HG03066 (cell line): ENCODE measurements around the gene C16orf96.

ENCODE experiments used
- ATAC-seq: cut with Tn5 transposase; IDR thresholded peaks from one replicate; pipeline ENCODE4 v1.9.1; 2021; ENCODE audit warnings: low read depth; ENCODE audit not compliant: unreplicated experiment

The C16orf96 gene

DNA sequence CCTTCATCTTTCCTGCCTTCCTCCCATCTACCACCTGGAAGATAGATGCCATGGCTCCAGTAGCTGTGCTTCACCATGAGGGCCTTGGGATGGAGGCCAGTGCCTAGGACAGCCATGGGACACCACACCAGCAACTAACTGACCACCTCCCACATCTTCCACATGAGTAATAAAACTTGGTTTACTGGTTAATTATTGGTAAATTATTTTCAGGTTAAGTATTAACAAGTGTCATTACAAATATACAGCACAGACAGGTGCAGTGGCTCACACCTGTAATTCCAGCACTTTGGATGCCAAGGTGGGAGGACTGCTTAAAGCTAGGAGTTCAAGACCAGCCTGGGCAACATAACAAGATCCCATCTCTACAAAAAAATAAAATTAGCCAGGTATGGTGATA is 31.6 kb upstream of the C16orf96 start:
- no peak for ATAC-seq

DNA sequence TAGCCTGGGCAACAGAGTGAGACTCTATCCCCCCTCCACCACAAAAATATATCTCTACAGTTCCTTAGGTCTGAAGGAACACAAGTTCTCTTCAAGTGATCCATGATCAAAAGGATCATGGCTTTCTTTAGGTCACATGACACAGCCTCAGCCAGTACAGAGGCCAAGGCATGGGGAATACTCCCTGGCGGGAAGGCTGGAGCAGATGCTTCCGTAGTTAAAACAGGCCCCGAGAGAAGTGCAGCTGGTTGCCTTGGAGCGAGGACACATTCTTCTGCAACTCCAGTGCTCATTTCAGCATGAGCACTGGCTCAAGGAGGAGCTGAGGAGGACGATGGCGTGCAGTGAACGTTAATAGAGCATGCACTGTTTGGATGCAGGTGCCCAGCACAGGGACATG is 31.1 kb upstream of the C16orf96 start:
- ATAC-seq, result no peak

DNA sequence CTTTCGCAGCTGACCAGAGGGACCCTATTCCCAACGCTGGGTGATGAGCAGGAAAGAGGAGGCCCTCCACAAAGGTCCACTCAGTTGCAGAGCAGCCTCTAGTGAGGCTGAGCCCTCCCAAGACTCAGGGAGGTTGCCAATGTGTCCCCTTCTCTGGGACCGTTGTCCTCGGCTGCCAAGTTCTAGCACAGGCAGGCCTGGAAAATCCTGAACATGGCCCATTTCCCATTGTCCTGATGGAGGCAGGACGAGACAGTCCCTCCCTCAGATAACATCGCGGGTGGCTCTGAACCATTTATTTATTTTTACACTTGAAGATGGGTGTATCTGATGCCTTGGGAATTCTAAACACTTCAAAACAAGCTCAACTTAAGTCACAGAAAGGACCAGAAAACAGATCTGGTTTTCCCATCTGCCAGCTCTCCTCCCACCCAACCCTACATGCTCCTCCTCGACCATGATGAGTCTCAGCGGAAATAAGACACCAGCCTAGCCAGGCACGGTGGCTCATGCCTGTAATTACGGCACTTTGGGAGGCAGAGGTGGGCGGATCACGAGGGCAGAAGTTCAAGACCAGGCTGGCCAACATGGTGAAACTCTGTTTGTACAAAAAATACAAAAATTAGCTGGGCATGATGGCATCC is 30.4 kb upstream of the C16orf96 start:
- no peak for ATAC-seq

DNA sequence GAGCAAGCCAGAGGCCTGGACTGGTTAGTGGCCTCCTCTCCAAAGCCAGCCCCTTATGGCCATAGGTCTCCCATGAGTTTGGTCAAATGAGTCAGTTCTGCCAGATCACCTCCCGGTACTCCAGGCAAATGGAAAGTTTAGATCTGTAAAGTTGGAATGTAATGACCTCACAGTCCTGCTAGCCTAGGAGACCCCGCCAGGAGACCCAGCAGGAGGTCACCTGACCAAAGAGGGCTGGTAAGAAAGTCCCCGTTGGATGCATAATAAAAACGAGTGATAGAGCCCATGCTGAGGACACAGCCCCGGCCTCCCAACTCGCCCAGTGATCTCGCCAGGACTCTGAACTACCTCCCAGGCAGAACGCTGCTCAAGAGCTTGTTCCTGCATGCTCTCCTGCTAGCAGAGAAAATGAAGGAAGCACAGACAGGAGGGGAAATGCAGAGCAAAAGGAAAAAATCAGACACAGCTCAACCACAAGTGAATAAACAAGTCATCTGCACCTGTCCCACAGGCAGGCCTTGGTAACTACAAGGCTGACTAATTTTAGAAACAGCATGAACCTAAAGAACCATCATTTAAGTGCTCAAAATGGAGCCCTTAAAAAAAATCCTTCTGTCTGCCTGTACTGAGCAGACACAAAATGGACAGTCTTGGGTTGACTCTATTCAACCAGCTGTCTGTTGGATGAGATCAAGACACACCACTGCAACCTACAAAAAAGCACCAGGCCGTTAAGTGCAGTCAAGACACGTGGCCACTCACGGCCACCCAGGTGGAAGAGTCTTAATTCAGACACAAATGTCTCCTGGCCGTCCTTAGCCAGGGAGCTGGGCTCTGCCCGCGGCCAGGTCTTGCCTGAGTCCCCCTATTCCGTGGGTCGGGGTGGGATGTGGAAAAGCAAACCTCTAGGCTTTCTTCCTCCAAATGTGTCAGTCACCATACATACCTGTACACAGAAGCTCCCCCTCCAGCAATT is 26.8 kb upstream of the C16orf96 start:
- peak; percentile 56 for ATAC-seq

DNA sequence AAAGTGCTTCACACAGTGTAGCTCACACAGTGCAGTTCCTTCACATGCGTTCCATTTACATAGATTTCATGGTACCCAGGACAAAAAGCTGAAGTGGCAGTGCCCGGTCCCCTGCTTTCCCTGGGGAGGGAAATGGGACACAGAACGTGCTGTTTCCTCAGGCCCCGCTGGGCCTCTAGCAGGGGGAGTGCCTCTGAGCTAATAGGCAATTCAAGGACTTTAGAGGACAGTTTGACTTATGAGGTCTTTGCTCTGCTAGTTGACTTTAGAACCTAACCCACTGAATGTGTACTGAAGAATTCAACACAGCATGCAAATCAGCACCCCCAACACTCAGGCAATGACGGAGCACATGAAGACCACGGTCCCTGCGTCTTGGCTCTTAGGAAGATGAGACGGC is 24.3 kb upstream of the C16orf96 start:
- ATAC-seq, result no peak

DNA sequence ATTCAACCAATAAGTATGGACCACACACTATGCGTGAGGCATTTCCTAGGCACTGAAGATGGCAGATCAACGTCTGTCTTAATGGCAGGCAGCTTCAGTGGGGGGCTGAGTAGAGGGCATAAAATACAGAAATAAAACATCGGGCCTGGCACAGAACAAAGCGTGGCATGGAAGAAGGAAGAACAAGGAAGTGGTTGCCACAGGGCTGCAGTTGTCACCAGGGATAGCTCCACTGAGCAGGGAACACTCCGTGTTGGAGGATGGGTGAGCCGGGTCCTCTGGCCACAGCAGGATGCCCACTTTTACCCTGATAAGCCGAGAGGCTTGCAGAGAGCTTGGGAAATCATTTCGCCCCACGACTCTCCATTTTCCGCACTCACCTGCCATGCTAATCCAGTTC is 23.9 kb upstream of the C16orf96 start:
- ATAC-seq, result no peak

DNA sequence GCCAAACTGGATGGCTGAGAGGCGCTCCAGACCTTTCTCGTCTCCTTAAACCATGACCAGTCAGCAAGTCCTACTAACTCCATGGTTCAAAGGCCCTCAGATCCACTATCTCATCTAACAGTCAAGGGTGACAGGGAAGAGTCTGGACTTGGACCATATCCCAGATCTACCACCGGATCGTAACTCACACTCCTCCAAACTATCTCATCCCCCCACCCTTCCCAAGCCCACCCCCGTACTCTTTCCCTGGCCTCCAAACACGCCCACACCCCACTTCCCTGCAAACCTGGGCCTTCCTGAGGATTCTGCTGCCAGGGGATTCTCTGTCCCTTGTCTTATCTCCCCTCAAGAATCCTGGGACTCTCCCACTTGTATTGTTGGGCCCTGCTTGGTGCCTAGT is 22.6 kb upstream of the C16orf96 start:
- ATAC-seq, result no peak

DNA sequence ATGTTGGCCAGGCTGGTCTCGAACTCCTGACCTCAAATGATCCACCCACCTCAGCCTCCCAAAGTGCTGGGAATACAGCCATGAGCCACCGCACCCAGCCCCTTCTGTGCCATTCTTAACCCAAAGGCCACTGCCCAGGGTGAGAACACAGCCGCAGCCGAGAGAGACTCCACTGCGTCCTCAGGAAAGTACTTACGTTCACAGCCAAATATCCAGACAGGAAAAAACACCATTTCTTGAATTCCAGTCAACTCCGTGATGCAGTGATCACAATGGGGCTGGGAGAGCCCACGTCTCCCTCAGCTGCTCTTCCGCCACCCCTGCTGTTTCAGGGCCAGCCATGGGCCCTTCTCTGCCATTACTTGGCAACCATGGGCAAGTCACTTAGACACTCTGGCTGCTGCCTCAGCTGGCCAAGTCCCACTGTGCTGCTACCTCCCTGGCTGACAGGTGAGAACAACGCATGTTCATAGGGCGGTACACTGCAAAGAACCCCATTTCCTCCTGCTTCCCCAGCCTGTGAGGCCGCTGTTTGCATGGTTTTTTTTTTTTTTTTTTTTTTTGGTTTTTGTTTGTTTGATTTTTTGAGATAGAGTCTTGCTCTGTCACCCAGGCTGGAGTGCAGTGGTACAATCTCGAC is 21.9 kb upstream of the C16orf96 start:
- no peak for ATAC-seq

DNA sequence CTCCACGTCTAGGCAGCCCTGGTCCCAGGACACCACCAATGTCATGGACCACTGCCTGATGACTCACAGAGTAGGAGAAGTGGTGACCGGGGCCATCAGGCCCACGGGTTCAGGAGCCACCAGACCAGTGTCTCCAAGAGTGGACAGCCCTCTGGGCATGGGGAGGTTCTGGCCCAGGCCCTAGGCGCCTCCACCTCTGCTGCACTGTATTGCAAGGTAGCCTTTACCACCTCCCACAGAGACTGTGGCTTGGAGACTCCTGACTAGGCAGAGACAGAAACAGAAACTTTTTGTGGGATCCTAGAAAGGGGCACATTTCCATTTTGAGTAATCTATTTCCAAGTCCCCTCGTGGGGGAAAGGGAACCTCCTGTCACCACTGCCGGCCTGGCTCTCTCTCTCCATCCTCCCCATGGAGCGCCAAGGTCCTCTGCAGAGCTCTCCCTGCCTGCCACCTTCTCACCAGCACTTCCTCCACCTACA is 20.5 kb upstream of the C16orf96 start:
- no peak for ATAC-seq

DNA sequence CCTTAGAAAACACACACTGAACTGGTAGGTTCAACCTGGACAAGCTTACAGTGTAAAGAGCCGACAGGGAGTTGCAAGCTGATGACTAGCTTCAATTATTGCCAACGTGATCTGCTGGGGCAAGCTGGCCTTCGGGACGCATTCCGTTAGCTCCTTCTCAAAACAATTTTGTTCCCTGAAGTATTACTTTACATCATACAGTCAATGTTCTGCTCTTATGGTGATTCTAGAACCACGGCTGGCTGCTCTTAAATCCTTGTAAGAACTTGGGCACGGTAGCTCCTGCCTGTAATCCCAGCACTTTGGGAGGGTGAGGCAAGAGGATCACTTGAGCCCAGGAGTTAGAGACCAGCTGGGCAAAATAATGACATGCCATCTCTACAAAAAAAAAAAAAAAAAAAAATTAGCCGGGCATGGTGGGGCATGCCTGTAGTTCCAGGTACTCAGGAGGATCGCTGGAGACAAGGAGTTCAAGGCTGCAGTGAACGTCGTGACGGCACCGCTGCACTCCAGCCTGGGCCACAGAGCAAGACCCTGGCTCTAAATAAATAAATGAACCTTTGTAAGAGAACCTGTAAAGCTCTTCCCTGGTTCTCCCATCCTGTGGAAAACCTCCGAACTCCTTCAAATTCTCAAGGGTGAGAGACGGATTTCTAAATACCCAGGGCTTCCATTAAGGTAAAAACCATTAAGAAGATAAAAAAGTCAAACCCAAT is 19.6 kb upstream of the C16orf96 start:
- no peak for ATAC-seq

DNA sequence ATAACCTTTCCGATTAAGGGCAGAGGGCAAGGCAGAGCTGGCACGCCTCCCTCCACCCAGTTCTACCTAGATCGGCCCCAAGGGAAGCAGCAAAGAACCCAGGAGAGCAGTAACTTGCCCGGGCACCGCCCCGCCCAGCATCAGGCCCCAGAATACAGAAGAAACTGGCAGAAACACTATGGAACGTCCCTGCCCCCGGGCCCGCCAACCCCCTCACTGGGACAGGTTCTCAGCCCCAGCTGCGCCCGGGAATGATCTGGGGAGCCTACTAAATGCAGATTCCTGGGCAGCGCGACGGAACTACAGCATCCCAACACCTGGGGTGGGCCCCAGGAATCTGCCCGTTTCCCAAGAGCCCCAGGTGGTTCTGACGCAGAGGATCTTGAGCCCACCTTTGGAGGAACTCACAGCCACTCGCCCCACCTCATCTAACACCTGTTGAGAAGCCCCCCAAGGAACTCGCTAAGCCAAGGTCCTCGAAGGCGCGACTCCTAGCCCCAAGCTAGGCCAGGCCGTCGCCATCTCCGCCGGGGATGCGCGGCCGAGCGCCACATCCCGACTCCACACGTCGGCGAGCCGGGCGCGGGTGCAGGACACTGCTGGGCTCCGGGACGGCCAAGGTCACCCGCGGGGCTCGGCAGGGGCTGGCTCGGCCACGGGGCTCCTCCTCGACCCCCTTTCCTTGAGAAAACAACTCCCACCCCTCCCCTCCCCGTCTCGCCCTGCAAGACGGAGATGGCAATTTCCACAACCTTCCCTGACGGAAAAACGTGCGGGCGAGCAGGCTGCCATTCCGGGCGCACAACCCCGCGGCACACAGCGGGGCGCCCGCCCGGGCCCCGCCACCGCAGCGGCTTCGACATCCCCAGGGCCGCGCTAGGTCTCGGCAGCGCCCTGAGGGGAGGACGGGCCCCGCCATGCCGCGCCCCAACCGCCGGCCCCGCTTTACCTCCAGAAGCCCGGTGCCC is 18.5 kb upstream of the C16orf96 start:
- ATAC-seq, result peak; percentile 31

DNA sequence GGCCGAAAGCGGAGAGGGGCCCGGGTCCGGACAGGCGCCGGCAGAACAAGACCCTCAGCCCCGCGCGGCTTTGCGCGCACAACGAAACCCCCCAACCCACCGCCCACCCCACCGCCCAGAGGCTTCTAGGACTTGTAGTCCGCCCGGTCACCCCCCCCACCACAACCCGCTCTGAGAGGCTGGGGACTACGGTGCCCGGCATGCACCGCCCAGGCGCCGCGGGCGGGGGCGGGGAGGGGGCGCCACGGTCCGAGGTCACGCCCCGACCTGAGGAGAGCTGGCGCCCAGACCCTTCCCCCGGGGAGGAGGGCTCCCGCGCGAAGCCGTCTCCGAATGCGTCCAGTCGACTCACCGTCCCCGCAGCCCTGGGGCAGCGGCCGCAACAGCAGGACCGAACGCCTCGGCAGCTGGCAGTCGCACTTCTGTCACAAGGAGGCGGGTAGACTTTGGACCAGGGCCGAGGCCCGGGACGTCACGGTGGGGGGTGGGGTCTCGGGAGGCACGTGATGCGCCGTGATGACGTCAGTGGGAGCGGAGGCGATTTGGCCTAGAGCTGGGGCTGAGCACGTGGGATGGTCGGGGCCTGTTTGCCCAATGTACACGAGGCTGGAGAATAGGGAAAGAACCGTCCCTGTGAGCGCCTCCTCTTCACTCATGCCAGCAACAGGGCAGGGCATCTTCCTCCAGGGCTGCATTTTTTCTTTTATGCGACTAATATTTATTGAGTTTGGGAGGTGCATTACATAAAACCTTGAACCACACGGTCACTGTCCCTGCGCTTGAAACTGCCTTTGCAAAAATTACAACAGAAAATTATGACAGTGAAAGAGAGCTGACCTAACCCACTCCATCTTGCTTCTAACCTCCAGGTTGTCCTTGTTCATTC is 17.5 kb upstream of the C16orf96 start, which contains the start of gene CDIP1:
Gene CDIP1, minus strand, starts transcription at position 424 of the 886 bp plus-strand sequence. CDS start 24,643 bp downstream, outside the sequence.
- ATAC-seq, result peak; percentile 76

DNA sequence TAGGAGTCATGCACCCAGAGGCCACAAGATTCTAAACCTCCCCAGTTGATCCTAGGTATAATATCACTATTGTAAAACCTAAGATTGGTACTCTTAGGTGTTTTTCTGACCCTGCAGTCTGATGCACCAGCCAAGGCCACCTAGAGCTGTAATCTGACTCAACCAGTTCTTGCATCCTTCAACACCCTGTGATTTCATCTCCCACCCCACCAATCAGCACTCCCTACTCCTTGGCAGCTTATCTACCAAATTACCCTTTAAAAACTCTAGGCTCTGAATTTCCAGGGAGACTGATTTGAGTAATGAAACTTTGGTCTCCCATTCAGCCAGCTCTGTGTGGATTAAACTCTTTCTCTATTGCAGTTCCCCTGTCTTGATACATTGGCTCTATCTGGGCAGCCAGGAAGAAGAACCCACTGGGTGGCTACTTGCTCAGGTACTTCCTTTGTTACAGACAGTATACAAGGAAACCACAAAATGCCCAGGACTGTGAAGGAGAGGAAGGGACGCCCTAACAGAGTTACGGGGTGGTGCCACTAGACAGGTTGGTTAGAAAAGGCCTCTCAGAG is 16.3 kb upstream of the C16orf96 start:
- no peak for ATAC-seq

DNA sequence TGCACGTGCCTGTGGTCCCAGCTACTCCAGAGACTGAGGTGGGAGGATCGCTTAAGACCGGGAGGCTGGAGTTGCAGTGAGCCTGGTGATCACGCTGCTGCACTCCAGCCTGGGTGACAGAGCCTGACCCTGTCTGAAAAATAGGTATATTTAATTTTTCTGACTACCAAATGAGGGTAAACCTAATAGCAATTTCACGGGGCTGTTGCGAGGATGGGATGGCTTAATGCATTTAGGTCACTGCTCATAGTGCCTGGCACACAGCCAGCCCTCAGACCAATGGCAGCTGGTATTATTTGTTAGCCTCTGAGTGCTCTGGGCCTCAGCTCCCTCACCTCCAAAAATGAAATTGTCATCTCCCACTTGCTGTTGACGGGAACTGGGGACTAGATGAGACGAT is 11.7 kb upstream of the C16orf96 start:
- no peak for ATAC-seq

DNA sequence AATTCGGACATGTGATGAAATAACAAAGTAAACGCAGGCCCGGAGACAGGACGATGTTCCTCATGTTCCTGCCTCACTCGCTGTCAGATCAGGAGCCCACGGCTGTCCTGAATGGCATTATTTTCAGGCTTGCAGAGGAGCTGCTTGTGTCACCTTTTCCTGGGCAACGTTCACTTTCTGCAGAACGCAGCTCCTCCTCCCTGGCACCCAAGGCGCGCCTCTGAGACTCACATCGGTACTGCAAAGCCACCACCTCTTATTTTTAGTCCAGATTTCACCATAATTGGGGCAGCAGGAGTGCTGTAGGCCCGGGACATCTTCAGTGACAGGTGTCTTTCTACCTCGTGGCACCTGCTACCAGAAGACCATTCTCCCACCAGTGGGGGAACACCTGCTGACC is 8.0 kb upstream of the C16orf96 start:
- ATAC-seq, result no peak

DNA sequence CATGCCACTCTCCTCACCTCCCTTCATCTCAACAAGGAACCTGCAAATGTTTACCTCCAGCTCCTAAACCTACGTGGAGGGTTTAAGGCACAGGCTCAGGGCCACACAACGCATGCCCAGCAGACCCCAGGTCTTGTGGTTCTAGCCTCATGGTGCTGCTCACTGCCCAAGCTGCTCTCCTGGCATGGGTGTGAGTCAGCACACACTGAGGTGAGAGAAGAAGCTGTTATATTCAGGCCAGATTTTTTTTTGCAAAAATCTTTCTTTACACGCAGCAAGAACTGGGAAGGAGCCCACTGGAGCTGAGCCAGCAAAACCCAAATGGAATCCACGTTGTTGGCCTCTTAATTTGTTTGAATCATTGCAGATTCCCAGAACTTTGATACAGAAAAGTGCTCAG is 5.5 kb upstream of the C16orf96 start:
- no peak for ATAC-seq

DNA sequence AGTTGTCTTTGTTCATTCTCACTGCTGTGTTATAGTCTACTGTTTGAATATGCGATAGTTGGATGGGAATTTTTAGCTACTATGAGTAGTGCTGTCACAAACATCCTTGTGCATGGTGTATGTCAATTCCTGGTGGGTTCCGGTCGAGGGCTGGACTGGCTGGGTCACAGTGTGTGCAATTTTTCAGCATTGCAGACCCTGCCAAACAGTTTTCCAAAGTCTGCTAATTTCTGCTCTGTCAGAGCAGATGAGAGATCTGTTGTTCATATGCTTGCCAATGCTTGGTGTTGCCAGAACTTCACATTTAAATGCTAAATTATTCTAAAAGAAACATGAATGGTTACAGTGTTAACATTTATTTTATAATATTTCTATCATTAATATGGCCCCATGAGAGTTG is 3.6 kb upstream of the C16orf96 start:
- ATAC-seq, result no peak

DNA sequence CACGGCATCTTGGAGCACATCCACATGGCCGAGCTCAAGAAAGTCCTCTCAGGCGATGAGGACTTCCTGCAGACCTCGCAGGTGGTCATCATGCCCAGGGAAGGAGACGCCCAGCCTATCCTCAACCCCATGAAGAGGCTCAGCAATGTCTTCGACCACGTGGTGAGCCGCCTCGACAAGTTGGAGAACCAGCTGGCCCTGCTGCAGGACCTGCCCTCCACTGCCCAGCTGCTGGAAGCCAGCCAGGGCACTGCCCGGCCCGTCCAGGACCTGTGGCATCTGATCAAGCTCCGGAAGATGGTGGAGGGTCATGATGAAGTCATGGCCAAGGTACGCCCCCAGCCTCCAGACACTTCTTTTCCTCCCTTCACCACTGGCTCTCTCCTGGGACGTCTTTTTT is 440 bp downstream of the C16orf96 start:
- ATAC-seq, result no peak
